Pulmonary artery endothelial cell (primary cell): Measurements from ENCODE around the gene ZMYM5. TPM values are rescaled to one million over a fixed set of nuclear protein-coding genes. Genes with fewer than 3 reads are reported as not detected.
"Not testable (repeated sequence)": the region's sequence is repeated elsewhere in the genome, so short reads cannot be mapped to it uniquely, and the experiment has no call there.

Source experiments
- DNase-seq: peaks from one replicate; pipeline ENCODE4 v3.0.0-alpha.2; 2011; ENCODE audit warnings: low read depth, low spot score
- total RNA-seq: library from RNA; depleted of rRNA; stranded (reverse); fragments of >200 nt; gene quantifications from 2 replicates; pipeline ENCODE4 v1.2.3, GENCODE V29; 2014

The ZMYM5 gene
- total RNA-seq: 10.6 TPM in 2 replicates

GRCh38 chr13:19863323-19864023, at the start of gene ZMYM5:
Gene ZMYM5 (minus strand): TSS chr13:19863649. CDS start chr13:19852180, 11,469 bp downstream.
- DNase-seq: peak; percentile 99

GRCh38 chr13:19910336-19911072, 47.1 kb upstream of the ZMYM5 start:
- DNase-seq: no peak

GRCh38 chr13:19908350-19908986, 45.0 kb upstream of the ZMYM5 start:
- DNase-seq: no peak

GRCh38 chr13:19905487-19906195, 42.2 kb upstream of the ZMYM5 start:
- not testable (repeated sequence) for DNase-seq

- DNase-seq: no peak
These were observed 26.6 kb upstream of the ZMYM5 start for GRCh38 chr13:19890030-19890429.

GRCh38 chr13:19888799-19889198, 25.4 kb upstream of the ZMYM5 start:
- DNase-seq: no peak

- no peak for DNase-seq
These were observed 18.8 kb upstream of the ZMYM5 start for GRCh38 chr13:19882231-19882630.

GRCh38 chr13:19881641-19882040, 18.2 kb upstream of the ZMYM5 start:
- no peak for DNase-seq

GRCh38 chr13:19864746-19865309, 1.4 kb upstream of the ZMYM5 start:
- DNase-seq: no peak

- no peak for DNase-seq
These were observed 736 bp upstream of the ZMYM5 start for GRCh38 chr13:19864024-19864745.

- no peak for DNase-seq
These were observed 752 bp downstream of the ZMYM5 start for GRCh38 chr13:19862481-19863313.

GRCh38 chr13:19861762-19862161, 1.7 kb downstream of the ZMYM5 start:
- DNase-seq: no peak

GRCh38 chr13:19860884-19861655, 2.4 kb downstream of the ZMYM5 start:
- DNase-seq: no peak

- DNase-seq: not testable (repeated sequence)
These were observed 5.8 kb downstream of the ZMYM5 start for GRCh38 chr13:19857637-19858036.

- DNase-seq: no peak
These were observed 10.7 kb downstream of the ZMYM5 start for GRCh38 chr13:19852766-19853165.

GRCh38 chr13:19845758-19846157, 17.7 kb downstream of the ZMYM5 start:
- DNase-seq: no peak

GRCh38 chr13:19838865-19839275, 24.6 kb downstream of the ZMYM5 start:
- no peak for DNase-seq

GRCh38 chr13:19836472-19836871, 27.0 kb downstream of the ZMYM5 start:
- DNase-seq: no peak

- no peak for DNase-seq
These were observed 28.7 kb downstream of the ZMYM5 start for GRCh38 chr13:19834704-19835103.
